CD4-positive, CD25-positive, alpha-beta regulatory T cell (primary cell): Measurements from ENCODE around the gene MYO3B. TPM values are rescaled to one million over a fixed set of nuclear protein-coding genes. Genes with fewer than 3 reads are reported as not detected.

Experiments
- ATAC-seq, 2 donors: fragments of 150-1000 bp; cut with Tn5 transposase; one replicate each; pipeline ENCODE4 v1.10.0; 2021; ENCODE audit warnings: low read depth in 2 of 2, moderate number of reproducible peaks in 2 of 2, moderate library complexity in 1 of 2
- DNase-seq, 3 donors: peaks; one replicate each; pipeline versions ENCODE4 v3.0.0 to v3.0.0-alpha.2; 2012 to 2022; ENCODE audit warnings: mixed read lengths in 1 of 3
- H3K27ac ChIP-seq: one replicate; pipeline ENCODE4 v1.7.0; 2013; ENCODE audit warnings: mild to moderate bottlenecking, low read length; ENCODE audit not compliant: insufficient read depth, poor library complexity, severe bottlenecking
- H3K27me3 ChIP-seq: one replicate; pipeline ENCODE4 v1.7.0; 2013; ENCODE audit warnings: low read length; ENCODE audit not compliant: control insufficient read depth, insufficient read depth
- H3K36me3 ChIP-seq: one replicate; pipeline ENCODE4 v1.7.0; 2013; ENCODE audit warnings: mild to moderate bottlenecking, low read length, moderate library complexity; ENCODE audit not compliant: control insufficient read depth, insufficient read depth
- H3K4me1 ChIP-seq: 2 replicates; pipeline ENCODE4 v1.7.0; 2013; ENCODE audit warnings: mild to moderate bottlenecking, low read length; ENCODE audit not compliant: insufficient read depth, control insufficient read depth, poor library complexity, severe bottlenecking
- H3K4me3 ChIP-seq: one replicate; pipeline ENCODE4 v1.7.0; 2013; ENCODE audit warnings: low read depth, mild to moderate bottlenecking, low read length, moderate library complexity
- H3K9me3 ChIP-seq, 2 experiments: 1 replicate in 1 of 2; 2 replicates in 1 of 2; pipeline ENCODE4 v1.7.0; 2013; ENCODE audit warnings: low read length in 2 of 2, mild to moderate bottlenecking in 1 of 2, moderate library complexity in 1 of 2; ENCODE audit not compliant: control insufficient read depth in 2 of 2
- H3K27ac Mint-ChIP-seq, 3 donors: one replicate each; pipeline ENCODE4 v1.8.0; 2020 to 2022; ENCODE audit warnings: mild to moderate bottlenecking in 3 of 3, mixed read lengths in 3 of 3, moderate library complexity in 2 of 3
- H3K27me3 Mint-ChIP-seq: one replicate; pipeline ENCODE4 v1.8.0; 2022; ENCODE audit warnings: mild to moderate bottlenecking, mixed read lengths
- H3K36me3 Mint-ChIP-seq: one replicate; pipeline ENCODE4 v1.8.0; 2020; ENCODE audit warnings: mixed read lengths
- H3K4me1 Mint-ChIP-seq, 4 donors: one replicate each; pipeline ENCODE4 v1.8.0; 2020 to 2022; ENCODE audit warnings: mixed read lengths in 4 of 4, mild to moderate bottlenecking in 1 of 4
- H3K4me3 Mint-ChIP-seq, 4 donors: one replicate each; pipeline ENCODE4 v1.8.0; 2020 to 2022; ENCODE audit warnings: mild to moderate bottlenecking in 4 of 4, mixed read lengths in 4 of 4, moderate library complexity in 3 of 4
- H3K9me3 Mint-ChIP-seq, 7 donors: one replicate each; pipeline ENCODE4 v1.8.0; 2020 to 2022; ENCODE audit warnings: mixed read lengths in 7 of 7, mild to moderate bottlenecking in 3 of 7, moderate library complexity in 2 of 7
- polyA plus RNA-seq, 4 donors: library from polyadenylated mRNA; unstranded; fragments of 300-500 nt; fragmentation: Illumina TruSeq; gene quantifications; one replicate each; pipeline ENCODE4 v1.2.3, GENCODE V29; 2021
- total RNA-seq: library from RNA; stranded (reverse); gene quantifications from one replicate; pipeline ENCODE4 v1.2.3, GENCODE V29; 2022

Gene MYO3B
- total and polyA plus RNA-seq, 5 donors from 2014 or later, result not detected

- ATAC-seq (no peak), DNase-seq (no peak)
- Mint-ChIP-seq H3K36me3 (no peaks in the 10 kb centered on the region), H3K9me3 (peaks cover 0 to 4% (median 0%) of the 10 kb centered on the region in 7 donors), H3K4me1 (no peaks in the 10 kb centered on the region), H3K4me3 (no peak overlapping the region), H3K27ac (no peak overlapping the region), H3K27me3 (peaks cover 5% of the 10 kb centered on the region)
- no peaks in the 10 kb centered on the region for H3K4me1 ChIP-seq
- H3K4me3 ChIP-seq, result no peak overlapping the region
- no peaks in the 10 kb centered on the region for H3K36me3 ChIP-seq
- peaks cover 2% of the 10 kb centered on the region for H3K27me3 ChIP-seq
- H3K9me3 ChIP-seq, result no peaks in the 10 kb centered on the region
- no peak overlapping the region for H3K27ac ChIP-seq
Measured at GRCh38 chr2:170155022-170155722, 22.8 kb upstream of the MYO3B start.

- Mint-ChIP-seq H3K36me3 (no peaks in the 10 kb centered on the region), H3K4me1 (no peaks in the 10 kb centered on the region), H3K27me3 (peaks cover 11% of the 10 kb centered on the region), H3K27ac (no peak overlapping the region), H3K4me3 (no peak overlapping the region), H3K9me3 (peaks cover 0 to 4% (median 0%) of the 10 kb centered on the region in 7 donors)
- ATAC-seq (no peak), DNase-seq (no peak)
- no peaks in the 10 kb centered on the region for H3K36me3 ChIP-seq
- H3K4me3 ChIP-seq, result no peak overlapping the region
- peaks cover 2% of the 10 kb centered on the region for H3K27me3 ChIP-seq
- H3K27ac ChIP-seq, result no peak overlapping the region
- no peaks in the 10 kb centered on the region for H3K4me1 ChIP-seq
- no peaks in the 10 kb centered on the region for H3K9me3 ChIP-seq
Measured at GRCh38 chr2:170155723-170156253, 22.2 kb upstream of the MYO3B start.

GRCh38 chr2:170156592-170156991 lies 21.4 kb upstream of the MYO3B start:
- Histone ChIP-seq H3K4me3 (no peak overlapping the region), H3K27ac (no peak overlapping the region), H3K9me3 (no peaks in the 10 kb centered on the region), H3K36me3 (no peaks in the 10 kb centered on the region), H3K27me3 (peaks cover 2% of the 10 kb centered on the region), H3K4me1 (no peaks in the 10 kb centered on the region)
- Mint-ChIP-seq H3K27me3 (peaks cover 11% of the 10 kb centered on the region), H3K36me3 (no peaks in the 10 kb centered on the region), H3K4me1 (no peaks in the 10 kb centered on the region), H3K9me3 (peaks cover 0 to 4% (median 0%) of the 10 kb centered on the region in 7 donors), H3K27ac (no peak overlapping the region), H3K4me3 (no peak overlapping the region)
- DNase-seq (no peak), ATAC-seq (no peak)

- Mint-ChIP-seq H3K4me3 (no peak overlapping the region), H3K36me3 (no peaks in the 10 kb centered on the region), H3K9me3 (peaks cover 0 to 6% (median 0%) of the 10 kb centered on the region in 7 donors), H3K27ac (no peak overlapping the region), H3K4me1 (no peaks in the 10 kb centered on the region), H3K27me3 (peaks cover 11% of the 10 kb centered on the region)
- no peaks in the 10 kb centered on the region for H3K36me3 ChIP-seq
- H3K4me1 ChIP-seq, result no peaks in the 10 kb centered on the region
- no peak for DNase-seq
- H3K9me3 ChIP-seq, result no peaks in the 10 kb centered on the region
- no peak overlapping the region for H3K27ac ChIP-seq
- no peak overlapping the region for H3K4me3 ChIP-seq
- ATAC-seq, result no peak
- H3K27me3 ChIP-seq, result peaks cover 2% of the 10 kb centered on the region
Measured at GRCh38 chr2:170157025-170157684, 20.8 kb upstream of the MYO3B start.

GRCh38 chr2:170159060-170159459 lies 18.9 kb upstream of the MYO3B start:
- no peaks in the 10 kb centered on the region for H3K36me3 Mint-ChIP-seq
- DNase-seq, result no peak
- no peaks in the 10 kb centered on the region for H3K4me1 Mint-ChIP-seq
- H3K4me3 Mint-ChIP-seq, result no peak overlapping the region
- Histone ChIP-seq H3K27ac (no peak overlapping the region), H3K4me1 (no peaks in the 10 kb centered on the region), H3K9me3 (no peaks in the 10 kb centered on the region), H3K4me3 (no peak overlapping the region), H3K27me3 (peaks cover 2% of the 10 kb centered on the region), H3K36me3 (no peaks in the 10 kb centered on the region)
- peaks cover 0 to 4% (median 0%) of the 10 kb centered on the region in 7 donors for H3K9me3 Mint-ChIP-seq
- no peak for ATAC-seq
- H3K27ac Mint-ChIP-seq, result no peak overlapping the region
- H3K27me3 Mint-ChIP-seq, result peaks cover 11% of the 10 kb centered on the region

GRCh38 chr2:170161516-170162270 lies 16.3 kb upstream of the MYO3B start:
- DNase-seq (no peak), ATAC-seq (no peak)
- no peak overlapping the region for H3K27ac Mint-ChIP-seq
- H3K27me3 Mint-ChIP-seq, result peaks cover 11% of the 10 kb centered on the region
- Histone ChIP-seq H3K27ac (no peak overlapping the region), H3K9me3 (no peaks in the 10 kb centered on the region), H3K27me3 (no peaks in the 10 kb centered on the region), H3K4me1 (no peaks in the 10 kb centered on the region), H3K4me3 (no peak overlapping the region), H3K36me3 (no peaks in the 10 kb centered on the region)
- H3K36me3 Mint-ChIP-seq, result no peaks in the 10 kb centered on the region
- H3K4me3 Mint-ChIP-seq, result no peak overlapping the region
- peaks cover 0 to 4% (median 0%) of the 10 kb centered on the region in 7 donors for H3K9me3 Mint-ChIP-seq
- H3K4me1 Mint-ChIP-seq, result no peaks in the 10 kb centered on the region

GRCh38 chr2:170162271-170162632 lies 15.7 kb upstream of the MYO3B start:
- Histone ChIP-seq H3K9me3 (no peaks in the 10 kb centered on the region), H3K36me3 (no peaks in the 10 kb centered on the region), H3K27ac (no peak overlapping the region), H3K4me1 (no peaks in the 10 kb centered on the region), H3K4me3 (no peak overlapping the region), H3K27me3 (no peaks in the 10 kb centered on the region)
- DNase-seq (no peak), ATAC-seq (no peak)
- Mint-ChIP-seq H3K4me3 (no peak overlapping the region), H3K27ac (no peak overlapping the region), H3K27me3 (peaks cover 11% of the 10 kb centered on the region), H3K9me3 (peaks cover 0 to 4% (median 0%) of the 10 kb centered on the region in 7 donors), H3K36me3 (no peaks in the 10 kb centered on the region), H3K4me1 (no peaks in the 10 kb centered on the region)
